ENCODE results near the gene RAVER1.
"Not testable (repeated sequence)": the region's sequence is repeated elsewhere in the genome, so short reads cannot be mapped to it uniquely, and the experiment has no call there.

RAVER1 gene

DNA sequence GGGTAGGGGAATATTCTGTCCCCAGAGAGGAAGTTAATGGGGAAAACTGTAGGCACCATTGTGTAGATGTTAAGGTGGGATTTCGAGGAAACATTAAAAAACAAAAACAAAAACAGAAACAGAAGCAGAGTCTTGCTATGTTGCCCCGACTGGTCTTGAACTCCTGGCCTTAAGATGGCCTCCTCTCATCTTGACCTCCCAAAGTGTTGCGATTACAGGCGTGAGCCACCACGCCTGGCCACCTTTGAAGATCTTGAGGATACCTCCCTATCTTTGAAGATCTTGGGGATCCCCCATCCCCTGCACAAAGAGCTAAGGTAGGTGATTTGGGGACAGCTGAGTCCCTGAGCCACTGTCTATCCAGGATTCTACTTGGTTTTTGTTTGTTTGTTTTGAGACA, 6.6 kb upstream of the RAVER1 start:
- no peak for DNase-seq

DNA sequence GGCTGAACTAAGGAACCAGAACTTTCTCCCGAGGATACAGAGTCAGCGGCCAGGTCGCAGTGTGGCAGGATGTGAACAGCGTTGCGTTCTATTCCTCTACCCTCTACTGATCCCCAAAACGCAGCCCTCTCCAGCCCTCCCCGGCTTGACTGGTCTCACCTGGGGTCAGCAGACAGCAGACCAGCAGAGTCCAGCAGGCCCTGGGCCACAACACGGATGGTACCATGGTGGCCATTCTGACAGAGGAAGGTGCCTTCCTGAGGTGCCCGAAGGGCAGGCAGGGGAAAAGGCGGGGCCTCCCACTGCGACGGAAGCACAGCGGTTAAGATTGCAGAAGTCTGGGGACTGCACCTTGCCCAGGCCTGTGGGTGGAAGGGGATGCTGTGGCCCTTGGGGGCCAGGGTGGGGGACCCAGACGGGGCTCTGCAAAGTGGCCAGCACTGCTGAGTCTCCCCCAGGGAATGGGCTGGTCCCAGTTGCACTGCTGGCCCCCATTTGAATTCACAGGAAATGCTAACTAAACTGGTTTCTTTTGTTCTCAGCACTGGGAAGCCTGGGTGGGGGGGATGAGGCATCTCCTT, 6.1 kb upstream of the RAVER1 start, which contains the start of gene ICAM3:
TSS of gene ICAM3 (minus strand) at position 245 of the 581 bp plus-strand sequence. CDS start at position 235, 10 bp downstream.
- peak; percentile 77 for DNase-seq

DNA sequence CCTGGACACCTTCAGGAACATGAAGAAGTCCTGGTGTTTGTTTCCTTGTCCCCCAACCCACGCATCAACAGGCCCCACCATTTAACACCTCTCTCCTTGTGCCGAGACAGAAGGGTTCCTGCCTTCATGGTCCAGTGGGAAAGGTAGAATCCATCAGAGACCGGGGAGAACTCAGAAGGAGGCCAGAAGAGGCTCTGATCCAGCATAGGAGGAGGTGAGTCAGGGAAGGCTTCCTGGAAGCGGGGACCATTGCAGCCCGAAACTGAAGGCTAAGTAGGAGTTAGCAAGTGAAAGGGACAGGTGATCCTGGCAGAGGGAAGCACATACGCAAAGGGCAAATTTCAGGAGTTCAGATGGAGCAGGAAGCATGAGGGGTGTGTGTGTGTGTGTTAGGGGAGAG, 5.6 kb upstream of the RAVER1 start:
- no peak for DNase-seq

DNA sequence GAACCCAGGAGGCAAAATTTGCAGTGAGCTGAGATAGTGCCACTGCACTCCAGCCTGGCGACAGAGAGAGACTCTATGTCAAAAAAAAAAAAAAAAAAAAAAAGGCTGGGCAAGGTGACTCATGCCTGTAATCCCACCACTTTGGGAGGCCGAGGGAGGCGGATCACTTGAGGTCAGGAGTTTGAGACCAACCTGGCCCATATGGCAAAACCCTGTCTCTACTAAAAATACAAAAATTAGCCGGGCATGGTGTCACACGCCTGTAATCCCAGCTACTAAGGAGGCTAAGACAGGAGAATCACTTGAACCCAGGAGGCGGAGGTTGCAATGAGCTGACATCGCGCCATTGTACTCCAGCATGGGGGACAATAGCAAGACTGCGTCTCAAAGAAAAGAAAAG, 3.4 kb upstream of the RAVER1 start:
- DNase-seq: not testable (repeated sequence)

DNA sequence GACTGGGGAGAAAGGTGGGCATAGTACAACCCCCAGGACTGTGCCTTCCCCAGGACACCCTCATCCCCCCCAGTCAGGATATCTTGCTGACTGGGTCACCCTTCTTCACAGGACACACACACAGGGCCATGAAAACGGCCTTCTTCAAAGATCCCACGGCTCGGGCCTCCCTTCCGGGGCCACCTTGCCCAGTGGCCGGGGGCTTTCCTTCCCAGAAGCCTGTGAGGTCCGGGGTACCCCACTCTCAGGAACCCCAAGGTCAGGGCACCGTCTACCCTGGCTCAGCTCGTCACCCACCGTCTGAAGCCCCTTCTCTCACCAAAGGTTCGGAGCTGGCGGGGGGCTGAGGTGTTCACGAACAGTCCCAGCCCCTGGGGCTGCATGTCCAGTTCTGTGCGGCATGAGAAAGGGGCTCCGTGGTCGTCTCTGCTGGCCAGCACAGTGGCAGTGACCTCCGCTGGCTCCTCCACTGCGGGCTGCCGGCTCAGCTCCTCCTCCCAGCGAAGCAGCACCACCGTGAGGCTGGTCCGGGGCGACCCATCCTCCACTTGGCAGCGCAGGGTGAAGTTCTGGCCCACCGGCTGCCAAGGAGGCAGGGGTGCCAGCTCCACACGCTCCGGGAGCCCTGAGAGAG, 2.1 kb upstream of the RAVER1 start:
- no peak for DNase-seq

DNA sequence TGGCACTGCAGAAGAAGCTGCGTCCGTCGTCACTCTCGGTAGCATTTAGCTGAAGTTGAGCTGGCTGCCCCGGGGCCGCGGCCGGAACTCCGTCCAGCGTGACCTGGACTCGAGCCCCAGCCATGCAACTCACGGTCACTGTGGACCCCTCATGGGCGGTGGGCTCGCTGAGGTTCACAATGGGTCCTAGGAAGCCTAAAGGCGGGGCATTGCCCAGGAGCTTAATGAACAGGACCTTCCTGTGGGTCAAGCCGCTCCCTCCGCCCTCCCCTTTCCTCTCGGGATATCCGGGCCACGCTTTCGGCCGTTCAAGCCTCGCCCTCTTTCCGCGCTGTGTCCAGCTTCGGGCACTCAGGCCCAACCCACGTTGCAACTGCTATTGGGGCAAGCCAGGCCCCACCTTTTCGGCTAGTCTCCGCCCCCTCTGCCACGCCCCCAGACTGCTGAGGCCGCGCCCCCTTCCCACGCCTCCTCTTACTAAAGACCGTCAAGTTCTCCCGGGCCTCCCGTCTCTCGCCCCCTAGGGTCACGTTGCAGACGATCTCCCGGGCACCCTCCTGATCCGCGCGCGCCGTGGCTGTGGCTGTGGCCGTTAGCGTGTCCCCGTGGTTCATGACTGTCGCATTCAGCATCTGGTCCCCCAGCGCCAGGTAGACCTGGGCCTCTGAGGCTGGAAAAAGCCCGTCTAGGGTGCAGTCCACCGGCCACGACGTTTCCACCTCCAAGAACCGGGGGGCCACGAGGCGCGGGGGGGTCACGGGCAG, 1.4 kb upstream of the RAVER1 start:
- DNase-seq: peak; percentile 77

DNA sequence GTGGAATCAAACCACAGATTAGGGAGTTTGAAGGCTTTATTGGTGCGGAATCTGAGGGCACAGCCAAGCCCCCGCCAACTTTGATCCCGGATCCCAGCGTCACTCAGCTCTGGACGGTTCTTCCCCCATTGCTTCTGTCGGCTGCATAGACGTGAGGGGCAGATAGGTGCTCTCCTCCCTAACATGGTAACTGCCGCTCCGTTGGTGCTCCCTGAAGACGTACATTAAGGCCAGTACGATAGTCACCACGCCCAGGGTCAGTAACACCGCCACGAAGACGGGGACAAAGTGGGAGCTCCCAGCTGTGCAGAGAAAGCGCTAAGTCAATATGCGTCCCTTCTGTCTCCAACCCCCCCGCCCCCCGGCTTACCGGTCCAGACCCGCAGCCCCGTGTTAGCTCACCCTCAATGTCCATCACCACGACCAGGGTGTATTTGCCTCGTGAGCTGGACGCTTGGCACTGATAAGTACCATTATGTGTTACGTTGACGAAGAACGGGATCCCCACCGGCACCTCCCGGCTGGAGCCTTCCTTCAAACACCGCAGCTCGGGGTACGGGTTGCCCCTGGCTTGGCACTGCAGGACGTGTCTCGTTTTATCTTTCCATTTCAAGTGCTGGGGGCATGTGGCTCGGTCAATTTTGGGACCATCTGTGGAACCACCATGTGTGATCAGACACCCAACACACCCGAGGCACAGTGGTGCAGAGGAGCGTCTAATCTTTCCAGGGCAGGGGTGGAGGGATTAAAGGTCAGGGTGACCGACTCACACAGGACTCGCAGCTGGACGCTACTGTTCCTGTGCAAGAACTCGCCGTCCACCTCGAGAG, 644 bp upstream of the RAVER1 start:
- DNase-seq: no peak

DNA sequence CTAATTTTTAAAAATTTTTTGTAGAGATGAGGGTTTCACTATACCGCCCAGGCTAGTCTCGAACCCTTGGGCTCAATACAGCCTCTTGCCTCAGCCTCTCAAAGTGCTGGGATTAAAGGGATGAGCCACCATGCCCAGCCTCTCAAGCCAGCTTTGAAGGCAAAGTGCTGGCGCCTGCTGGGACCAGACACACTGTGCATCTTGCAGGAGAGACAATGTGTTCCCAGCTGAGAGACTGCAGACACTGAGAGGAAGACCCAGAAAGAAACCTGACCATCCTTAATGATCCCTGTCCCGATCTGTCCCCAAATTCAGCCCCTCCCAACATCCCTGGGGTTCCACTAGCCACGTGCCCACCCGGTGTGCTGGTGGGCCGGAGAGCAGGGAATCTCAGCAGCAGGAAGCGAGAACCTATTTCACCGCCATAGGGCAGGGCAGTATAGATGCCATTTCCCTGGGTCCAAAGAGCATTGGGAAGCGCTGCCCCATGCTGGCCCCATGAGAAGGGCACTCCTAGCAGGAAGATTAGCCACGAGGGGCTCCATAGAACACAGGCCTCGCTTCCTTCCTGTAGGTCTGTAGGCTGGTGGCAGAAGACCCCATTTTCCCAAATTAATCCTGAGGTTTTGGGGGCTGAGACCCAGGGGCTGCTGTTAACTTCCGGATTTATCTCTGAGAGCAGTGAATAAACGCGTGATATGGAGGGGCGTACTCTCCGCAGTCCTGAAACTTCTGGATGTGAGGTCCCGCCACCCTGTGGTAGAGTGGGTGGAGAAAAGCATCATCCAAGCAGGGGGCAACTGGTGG, 968 bp downstream of the RAVER1 start:
- DNase-seq: no peak

DNA sequence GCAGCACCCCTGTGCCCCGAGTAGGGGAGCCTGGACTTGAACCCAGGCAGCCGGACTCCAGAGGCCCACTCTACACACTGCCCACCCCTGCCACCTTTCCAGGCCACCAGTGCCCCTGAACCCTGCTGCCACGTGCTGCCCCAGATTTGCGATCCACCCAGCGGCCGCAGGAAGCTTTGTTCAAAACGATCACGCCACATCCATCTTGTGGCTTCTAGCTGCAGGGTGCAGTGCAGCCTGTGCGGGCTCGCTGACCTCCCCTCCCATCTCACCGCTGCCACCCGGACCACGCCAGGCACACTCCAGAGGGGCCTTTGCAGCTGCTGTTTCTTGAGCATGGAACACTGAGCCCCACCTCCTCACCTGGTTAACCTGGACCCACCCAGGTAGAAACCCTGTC, 3.8 kb downstream of the RAVER1 start:
- no peak for DNase-seq

DNA sequence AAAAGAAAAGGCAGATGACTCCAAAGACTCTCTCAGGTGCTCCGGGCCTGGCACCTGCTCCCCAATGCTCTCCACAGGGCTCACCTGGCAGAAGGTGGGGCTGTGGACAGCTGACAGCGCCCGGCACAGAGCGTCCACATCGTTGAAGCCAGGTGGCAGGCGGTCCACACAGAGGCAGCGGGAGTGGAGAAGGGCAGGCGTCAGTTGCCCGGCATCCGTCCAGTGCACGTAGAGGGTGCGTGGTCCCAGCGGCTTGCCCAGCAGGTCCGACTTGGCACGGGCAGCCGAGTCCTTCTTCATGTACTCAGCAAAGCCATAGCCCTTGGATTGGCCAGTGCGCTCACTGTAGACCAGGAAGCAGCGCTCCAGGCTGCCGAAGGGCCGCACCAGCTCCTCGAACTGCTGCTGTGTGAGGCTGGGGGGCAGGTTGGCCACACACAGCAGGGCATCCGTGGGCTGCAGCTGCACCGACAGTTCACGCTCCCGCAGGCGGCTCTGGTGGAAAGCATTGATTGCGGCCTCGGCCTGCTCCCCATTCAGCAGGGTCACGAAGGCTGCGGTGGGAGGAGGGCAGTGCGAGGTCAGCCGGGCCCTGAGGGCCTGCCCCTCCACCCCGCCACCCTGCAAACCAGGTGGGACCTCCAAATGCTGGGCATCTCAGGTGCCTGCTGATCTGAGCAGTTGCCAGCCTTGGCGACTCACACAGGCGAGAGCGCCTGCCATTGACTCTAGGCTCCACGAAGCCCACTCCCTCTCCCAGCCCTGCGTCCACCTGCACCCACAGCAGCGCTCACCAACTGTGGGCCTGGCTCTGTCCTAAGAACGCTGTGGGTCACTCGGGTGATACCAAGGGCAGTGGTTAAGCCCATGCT, 4.5 kb downstream of the RAVER1 start:
- DNase-seq: no peak

DNA sequence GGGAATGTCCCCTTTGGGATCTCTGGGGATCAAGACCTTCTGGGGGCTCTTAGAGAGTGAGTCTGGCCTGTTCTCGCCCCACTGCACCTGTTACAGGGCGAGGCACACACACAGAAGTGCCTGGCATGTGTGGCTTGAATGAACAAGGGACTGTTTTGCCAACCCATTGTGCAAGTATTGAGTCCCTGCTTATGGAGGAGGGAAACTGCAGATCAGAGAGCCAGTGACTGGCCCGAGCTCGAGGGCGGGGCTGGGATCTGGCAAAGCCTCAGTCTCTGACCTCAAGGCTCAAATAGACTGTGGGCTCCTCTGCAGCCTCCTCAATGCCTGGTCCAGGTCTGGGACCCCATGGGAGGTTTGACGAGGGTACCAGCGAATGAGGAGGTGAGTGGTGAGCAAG, 5.5 kb downstream of the RAVER1 start:
- no peak for DNase-seq

DNA sequence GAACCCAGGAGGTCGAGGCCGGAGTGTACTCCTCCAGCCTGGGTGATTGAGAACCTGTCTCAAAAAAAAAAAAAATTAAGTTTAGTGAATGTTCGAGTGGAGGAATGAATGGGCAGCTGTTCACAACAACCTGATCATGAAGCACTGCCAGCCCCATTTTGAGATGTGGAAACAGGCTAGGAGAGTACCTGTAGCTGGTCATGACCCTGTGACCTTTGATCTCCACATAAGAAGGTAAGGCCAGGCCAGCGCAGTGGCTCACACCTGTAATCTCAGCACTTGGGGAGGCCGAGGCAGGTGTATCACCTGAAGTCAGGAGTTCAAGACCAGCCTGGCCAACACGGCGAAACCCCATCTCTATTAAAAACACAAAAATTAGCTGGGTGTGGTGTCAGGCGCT, 7.6 kb downstream of the RAVER1 start:
- DNase-seq: no peak

DNA sequence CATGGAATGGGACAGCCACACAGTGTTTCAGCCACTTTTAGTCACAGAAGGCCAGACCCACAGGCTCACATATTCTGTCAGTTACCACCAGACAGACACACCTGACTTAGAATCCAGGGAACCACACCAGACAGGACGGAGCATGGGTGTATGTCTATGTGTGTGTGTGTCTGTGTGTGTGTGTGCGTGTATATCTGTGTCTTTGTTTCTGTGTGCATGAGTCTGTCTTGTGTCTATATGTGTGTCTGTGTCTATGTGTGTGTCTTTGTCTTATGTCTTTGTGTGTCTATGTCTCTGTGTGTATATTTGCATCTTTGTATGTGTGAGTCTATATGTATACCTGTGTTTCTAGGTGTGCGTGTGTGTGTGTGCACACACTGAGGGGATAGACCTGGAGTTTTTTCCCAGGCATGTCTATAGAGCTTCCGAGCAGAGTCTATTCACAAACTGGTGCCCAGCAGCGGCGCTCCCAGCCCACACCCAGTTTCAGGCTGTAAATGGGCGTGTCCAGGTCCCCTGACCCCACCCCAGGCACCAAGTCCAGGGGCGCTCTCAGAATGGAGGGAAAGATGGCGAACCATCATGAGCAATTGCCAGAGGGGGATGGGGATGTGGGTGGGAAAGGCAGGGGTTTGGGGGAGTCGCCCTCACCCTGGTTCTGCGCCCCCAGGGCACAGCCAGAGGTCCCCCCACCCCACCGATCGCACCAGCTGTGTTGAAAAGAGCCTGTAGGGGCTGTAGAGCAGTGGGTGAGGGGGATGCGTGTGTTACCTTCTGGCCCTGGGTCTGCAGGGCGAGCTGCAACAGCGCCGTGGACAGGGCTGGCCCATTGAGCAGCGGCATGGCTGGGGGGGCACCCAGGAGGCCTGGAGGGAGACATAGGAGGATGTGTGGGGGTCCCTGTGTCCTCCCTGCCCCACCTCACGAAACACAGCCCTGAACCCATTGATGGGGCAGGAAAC, 11.2 kb downstream of the RAVER1 start:
- DNase-seq: no peak

DNA sequence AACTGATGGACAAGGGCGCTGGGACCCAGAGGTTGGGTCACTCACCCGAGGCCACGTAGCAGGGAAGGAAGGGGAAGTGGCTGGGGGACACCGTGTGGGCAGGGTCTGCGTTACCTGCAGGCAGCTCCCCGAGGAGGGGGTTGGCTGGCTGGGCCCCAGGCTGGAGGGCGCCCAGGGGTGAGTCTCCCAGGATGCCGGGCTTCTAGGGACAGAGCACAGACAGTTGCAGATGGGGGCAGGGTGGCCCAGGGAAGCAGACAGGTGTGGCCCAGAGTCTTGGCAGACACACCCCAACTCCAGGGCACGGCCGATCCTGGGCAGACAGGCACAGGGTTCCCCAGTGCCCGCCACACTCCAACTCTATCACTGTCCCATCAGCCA, 11.9 kb downstream of the RAVER1 start:
- no peak for DNase-seq

DNA sequence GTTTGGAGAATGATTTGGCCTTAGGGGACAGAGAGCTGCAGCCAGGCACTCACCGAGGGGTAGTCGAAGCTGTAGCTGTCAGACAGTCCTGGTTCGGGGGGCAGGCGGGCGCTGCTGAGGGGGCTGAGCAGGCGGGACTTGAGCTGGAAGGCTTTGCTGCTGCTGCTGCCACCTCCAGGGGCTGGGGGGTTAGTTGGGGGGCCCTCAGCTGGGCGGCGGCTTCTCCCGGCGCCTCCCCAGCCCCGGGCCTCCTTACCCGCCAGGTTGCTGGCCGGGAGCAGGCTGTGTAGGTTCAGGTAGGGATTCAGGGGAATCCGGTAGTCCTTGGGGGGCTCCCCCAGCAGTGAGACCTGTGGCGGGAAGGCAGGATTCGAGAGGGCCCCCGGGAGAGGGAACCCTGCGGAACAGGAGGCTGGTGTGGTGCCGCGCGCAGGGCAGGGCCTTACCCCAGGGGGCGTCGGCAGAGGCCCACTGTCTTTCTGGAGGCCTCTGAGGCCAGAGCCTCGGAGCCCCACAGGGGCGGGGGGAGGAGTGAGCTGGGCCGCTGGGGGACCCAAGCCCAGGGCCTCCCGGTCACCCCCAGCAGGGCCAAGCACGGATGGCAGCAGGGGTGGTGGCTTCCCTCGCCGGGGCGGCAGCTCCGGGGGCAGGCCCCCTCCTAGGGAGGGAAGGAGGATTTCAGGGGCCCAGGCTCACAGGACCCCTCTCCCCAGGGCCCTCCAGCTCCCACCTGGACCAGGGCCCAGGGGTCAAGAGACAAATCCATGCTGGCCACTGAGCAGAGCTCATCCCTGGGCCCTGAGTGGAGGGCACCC, 12.5 kb downstream of the RAVER1 start:
- no peak for DNase-seq

DNA sequence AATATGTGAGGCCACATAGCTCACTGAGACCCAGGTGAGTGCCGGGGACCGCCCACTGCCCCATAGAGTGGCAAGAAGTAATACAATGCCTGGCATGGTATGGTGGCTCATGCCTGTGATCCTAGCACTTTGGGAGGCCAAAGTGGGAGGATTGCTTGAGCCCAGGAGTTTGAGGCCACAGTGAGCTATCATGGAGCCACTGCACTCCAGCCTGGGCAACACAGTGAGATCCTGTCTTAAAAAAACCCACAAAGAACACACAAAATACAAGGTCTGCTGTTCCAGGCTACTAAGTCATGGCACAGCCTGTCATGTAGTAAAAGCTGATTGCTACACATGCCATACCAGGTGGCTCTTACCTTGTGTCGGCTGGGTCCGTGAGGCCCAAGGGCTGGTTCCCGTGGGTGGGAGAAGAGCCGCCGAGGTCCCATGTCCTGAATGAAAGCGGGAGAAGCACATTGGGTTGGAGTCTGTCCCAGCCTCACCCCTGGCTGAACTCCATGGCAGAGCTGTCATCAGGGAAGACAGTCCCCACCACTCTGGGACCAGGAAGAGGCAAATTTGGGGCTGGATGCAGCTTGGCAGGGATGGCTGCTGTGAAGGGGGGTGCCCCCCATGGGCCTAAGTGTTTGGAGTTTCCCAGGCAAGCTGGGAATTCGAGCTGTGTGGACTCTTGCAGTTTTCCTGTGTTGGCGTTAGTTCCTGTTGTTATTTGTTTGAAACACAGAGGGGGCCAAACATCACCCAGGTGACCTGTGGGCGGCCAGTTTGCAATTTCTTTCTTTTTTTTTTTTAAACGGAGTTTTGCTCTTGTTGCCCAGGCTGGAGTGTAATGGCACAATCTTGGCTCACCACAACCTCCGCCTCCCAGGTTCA, 14.3 kb downstream of the RAVER1 start:
- no peak for DNase-seq

DNA sequence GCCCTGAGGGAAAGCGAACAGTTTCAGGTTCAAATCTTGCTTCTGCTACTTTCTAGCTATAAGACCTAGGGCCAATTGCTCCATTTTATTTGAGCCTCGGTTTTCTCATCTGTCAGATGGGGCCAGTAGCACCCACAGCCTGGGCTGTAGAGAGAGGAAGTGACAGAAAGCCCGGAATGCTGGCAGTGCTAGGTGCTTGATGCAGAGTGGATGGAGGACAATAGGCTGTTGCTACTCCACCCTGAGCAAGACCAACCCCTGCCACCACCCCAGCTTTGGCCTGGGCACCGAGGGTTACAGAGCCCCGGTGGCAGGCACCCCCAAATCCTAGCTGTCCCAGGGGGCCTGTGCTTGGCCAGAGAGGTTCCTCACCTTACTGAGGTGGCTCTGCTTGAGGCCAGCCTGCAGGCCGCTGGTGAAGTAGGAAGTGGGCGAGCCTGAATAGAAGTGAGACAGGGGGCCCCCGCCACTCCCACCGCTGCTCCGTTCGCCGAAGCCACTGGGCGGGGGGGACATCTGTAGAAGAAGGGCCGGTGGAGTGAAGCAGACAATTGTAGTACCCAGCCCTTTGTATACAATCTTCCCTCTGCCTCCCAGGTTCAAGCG, 15.4 kb downstream of the RAVER1 start:
- no peak for DNase-seq
